SK-N-SH treated with all-trans-retinoic acid at 6 μM for 48 hours (cell line): ENCODE measurements around the gene CCNY.

Experiments
- CREB5 ChIP-seq: fragments of 250-450 bp; sonication (Bioruptor Pico); IDR thresholded peaks from 2 replicates; pipeline ENCODE4 v1.5.1; 2020; ENCODE audit warnings: low read depth, mild to moderate bottlenecking, moderate library complexity
- CSDC2 ChIP-seq: fragments of 250-450 bp; sonication (Bioruptor Pico); IDR thresholded peaks from 2 replicates; pipeline ENCODE4 v1.5.0; 2020; ENCODE audit warnings: mild to moderate bottlenecking, moderate library complexity
- ISL1 ChIP-seq: fragments of 250-450 bp; sonication (Bioruptor Pico); IDR thresholded peaks from 2 replicates; pipeline ENCODE4 v2.1.2; 2022; ENCODE audit warnings: mild to moderate bottlenecking, moderate library complexity
- PATZ1 ChIP-seq: fragments of 250-450 bp; sonication (Bioruptor Pico); IDR thresholded peaks from 2 replicates; pipeline ENCODE4 v1.8.0; 2020; ENCODE audit warnings: mild to moderate bottlenecking, moderate library complexity, borderline replicate concordance
- TSHZ2 ChIP-seq: fragments of 250-450 bp; sonication (Bioruptor Pico); IDR thresholded peaks from 2 replicates; pipeline ENCODE4 v1.5.0; 2020; ENCODE audit warnings: mild to moderate bottlenecking, moderate library complexity
- ZFP3 ChIP-seq: fragments of 250-450 bp; sonication (Bioruptor Pico); IDR thresholded peaks from 2 replicates; pipeline ENCODE4 v1.5.0; 2020; ENCODE audit warnings: mild to moderate bottlenecking, moderate library complexity

GRCh38 chr10:35467186-35467585 lies 130.9 kb downstream of the CCNY start:
- no peak for TF ChIP-seq CSDC2 (CRISPR knock-in tag)
- no peak for TF ChIP-seq PATZ1 (CRISPR knock-in tag)
- TF ChIP-seq TSHZ2 (CRISPR knock-in tag): no peak
- TF ChIP-seq CREB5 (CRISPR knock-in tag): no peak
- no peak for TF ChIP-seq ZFP3 (CRISPR knock-in tag)
- TF ChIP-seq ISL1 (CRISPR knock-in tag): no peak
